ENCODE measurements around the gene AMPD2.

DNA sequence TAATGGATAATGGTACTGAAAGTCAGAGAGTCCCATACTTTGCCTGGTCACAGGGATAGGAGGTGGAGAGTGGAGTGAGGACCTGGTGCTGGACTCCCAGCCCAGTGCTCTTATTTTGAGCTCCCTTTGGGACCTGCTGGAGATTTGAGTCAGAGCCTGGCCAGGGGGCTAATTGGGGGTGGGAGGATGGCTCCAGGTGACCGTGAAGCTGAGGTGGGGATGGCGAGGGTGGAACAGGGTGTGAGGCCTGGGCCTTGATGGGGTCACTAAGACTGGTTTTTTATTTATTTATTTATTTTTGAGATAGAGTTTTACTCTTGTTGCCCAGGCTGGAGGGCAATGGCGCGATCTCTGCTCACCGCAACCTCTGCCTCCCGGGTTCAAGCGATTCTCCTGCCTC, 17.8 kb downstream of the AMPD2 start:
- TF ChIP-seq, protein P1, sequence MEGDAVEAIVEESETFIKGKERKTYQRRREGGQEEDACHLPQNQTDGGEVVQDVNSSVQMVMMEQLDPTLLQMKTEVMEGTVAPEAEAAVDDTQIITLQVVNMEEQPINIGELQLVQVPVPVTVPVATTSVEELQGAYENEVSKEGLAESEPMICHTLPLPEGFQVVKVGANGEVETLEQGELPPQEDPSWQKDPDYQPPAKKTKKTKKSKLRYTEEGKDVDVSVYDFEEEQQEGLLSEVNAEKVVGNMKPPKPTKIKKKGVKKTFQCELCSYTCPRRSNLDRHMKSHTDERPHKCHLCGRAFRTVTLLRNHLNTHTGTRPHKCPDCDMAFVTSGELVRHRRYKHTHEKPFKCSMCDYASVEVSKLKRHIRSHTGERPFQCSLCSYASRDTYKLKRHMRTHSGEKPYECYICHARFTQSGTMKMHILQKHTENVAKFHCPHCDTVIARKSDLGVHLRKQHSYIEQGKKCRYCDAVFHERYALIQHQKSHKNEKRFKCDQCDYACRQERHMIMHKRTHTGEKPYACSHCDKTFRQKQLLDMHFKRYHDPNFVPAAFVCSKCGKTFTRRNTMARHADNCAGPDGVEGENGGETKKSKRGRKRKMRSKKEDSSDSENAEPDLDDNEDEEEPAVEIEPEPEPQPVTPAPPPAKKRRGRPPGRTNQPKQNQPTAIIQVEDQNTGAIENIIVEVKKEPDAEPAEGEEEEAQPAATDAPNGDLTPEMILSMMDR (IDR thresholded peaks at IDR 0.05) = no peak
- TF ChIP-seq POLR2A (IDR thresholded peaks at IDR 0.05) (no peak), POLR2AphosphoS5 (IDR thresholded peaks at IDR 0.05) (no peak)

All from prostate gland (tissue), 2 donors.